PC-9 (cell line): ENCODE results near the gene TTC32. TPM values are rescaled to one million over a fixed set of nuclear protein-coding genes. Genes with fewer than 3 reads are reported as not detected.

Source experiments
- BruUV-seq: library from RNA; stranded (reverse); fragments of 400-500 nt; replicated peaks from 2 replicates; lab custom pipeline; 2021; lab: Mats Ljungman, UMichigan
- CTCF ChIA-PET: fragments of 300-600 bp; sonication (Branson Sonifier 250); formaldehyde crosslinking; loops from one replicate; lab custom pipeline; 2022; ENCODE audit warnings: antibody characterized with exemption; lab: Charles Lee
- POLR2A ChIA-PET: fragments of 300-600 bp; sonication (Branson Sonifier 250); formaldehyde crosslinking; loops from one replicate; lab custom pipeline; 2022; ENCODE audit warnings: antibody characterized with exemption; ENCODE audit not compliant: unreplicated experiment; lab: Charles Lee
- DNase-seq, 2 experiments: peaks; one replicate each; pipeline versions ENCODE4 v3.0.0 to v3.0.0-alpha.2; 2015 to 2022; ENCODE audit warnings: mixed read lengths in 1 of 2
- H2AFZ ChIP-seq: fragments of 200-600 bp; sonication (generic); 2 replicates; pipeline ENCODE4 v1.8.1; 2017; ENCODE audit warnings: antibody characterized with exemption
- H3F3A ChIP-seq: fragments of 200-600 bp; sonication (generic); 2 replicates; pipeline ENCODE4 v1.8.1; 2017; ENCODE audit warnings: antibody characterized with exemption, mild to moderate bottlenecking, low read depth; ENCODE audit not compliant: insufficient read depth
- H3K27ac ChIP-seq: fragments of 200-600 bp; sonication (generic); 2 replicates; pipeline ENCODE4 v1.6.1; 2016; ENCODE audit warnings: mixed run types
- H3K27me3 ChIP-seq: fragments of 200-600 bp; sonication (generic); 2 replicates; pipeline ENCODE4 v1.6.1; 2016; ENCODE audit warnings: low read depth, mixed run types; ENCODE audit not compliant: insufficient read depth
- H3K36me3 ChIP-seq: fragments of 200-600 bp; sonication (generic); 2 replicates; pipeline ENCODE4 v1.6.1; 2016; ENCODE audit warnings: low read depth, mixed run types
- H3K4me1 ChIP-seq: fragments of 200-600 bp; sonication (generic); replicated peaks from 2 replicates; pipeline ENCODE4 v1.6.1; 2016; ENCODE audit warnings: mixed run types; ENCODE audit not compliant: insufficient read depth
- H3K4me2 ChIP-seq: fragments of 200-600 bp; sonication (generic); 2 replicates; pipeline ENCODE4 v1.6.1; 2017; ENCODE audit warnings: mixed run types
- H3K4me3 ChIP-seq: fragments of 200-600 bp; sonication (generic); 2 replicates; pipeline ENCODE4 v1.6.1; 2016; ENCODE audit warnings: mixed run types
- H3K79me2 ChIP-seq: fragments of 200-600 bp; sonication (generic); 2 replicates; pipeline ENCODE4 v1.6.1; 2017; ENCODE audit warnings: low read depth, mixed run types
- H3K9me2 ChIP-seq: fragments of 200-600 bp; sonication (generic); 2 replicates; pipeline ENCODE4 v1.8.1; 2017; ENCODE audit warnings: mild to moderate bottlenecking; ENCODE audit not compliant: insufficient read depth
- H3K9me3 ChIP-seq: fragments of 200-600 bp; sonication (generic); 2 replicates; pipeline ENCODE4 v1.8.1; 2016; ENCODE audit warnings: low read depth; ENCODE audit not compliant: insufficient read depth
- H4K20me1 ChIP-seq: fragments of 200-600 bp; sonication (generic); 2 replicates; pipeline ENCODE4 v1.8.1; 2017; ENCODE audit not compliant: insufficient read depth
- EZH2 ChIP-seq: fragments of 200-600 bp; sonication (generic); IDR thresholded peaks from 2 replicates; pipeline ENCODE4 v1.8.0; 2017; ENCODE audit warnings: antibody characterized with exemption, low read depth
- intact Hi-C: fragments of 100-400 bp; cut with micrococcal nuclease; formaldehyde crosslinking; loops from one replicate; pipeline ENCODE4 v1.10.0; 2022; ENCODE audit not compliant: unreplicated experiment
- total RNA-seq: library from RNA; stranded (reverse); gene quantifications from 2 replicates; pipeline ENCODE4 v1.2.3, GENCODE V29; 2021
- TF ChIP-seq, protein P1 (sequence below): fragments of 200-600 bp; sonication (generic); conservative IDR thresholded peaks from 2 replicates; pipeline ENCODE4 v1.6.1; 2017; ENCODE audit warnings: mixed run types, antibody characterized with exemption, mild to moderate bottlenecking, moderate library complexity

Gene TTC32
- total RNA-seq, 1 experiment from 2014 or later: 36.2 TPM

DNA sequence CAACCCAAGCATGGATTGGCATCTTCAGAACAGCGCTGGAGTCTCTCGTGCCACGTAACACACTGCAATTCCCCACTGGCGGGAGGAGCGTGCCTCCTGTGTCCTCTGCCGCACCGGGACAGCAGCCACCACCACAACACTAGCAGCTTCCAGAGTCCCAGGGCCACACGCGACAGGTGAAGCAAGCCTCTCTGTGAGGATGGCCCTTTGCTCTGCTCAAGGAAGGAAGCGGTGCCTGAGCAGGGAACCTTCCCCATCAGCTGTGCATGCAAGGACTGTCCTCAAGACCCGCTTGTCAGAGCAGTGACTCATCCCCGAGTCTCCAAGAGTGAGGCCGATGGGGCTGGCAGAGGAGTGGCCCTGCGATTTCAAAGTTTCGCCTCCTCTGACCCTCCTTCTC, 44.0 kb downstream of the TTC32 start:
- H3K36me3 ChIP-seq: no peaks in the 10 kb centered on the region
- intact Hi-C loops: loop anchor here (10.0 kb wide), 1 partner anchor 323 kb away; no protein-coding TSS in a partner anchor
- H3K27me3 ChIP-seq: no peaks in the 10 kb centered on the region
- H3K9me2 ChIP-seq: no peaks in the 10 kb centered on the region
- DNase-seq: no peak
- no peaks in the 10 kb centered on the region for H3K9me3 ChIP-seq
- no peak overlapping the region for H3K27ac ChIP-seq
- H3K4me3 ChIP-seq: no peak overlapping the region
- H3K79me2 ChIP-seq: no peaks in the 10 kb centered on the region
- TF ChIP-seq, protein P1, sequence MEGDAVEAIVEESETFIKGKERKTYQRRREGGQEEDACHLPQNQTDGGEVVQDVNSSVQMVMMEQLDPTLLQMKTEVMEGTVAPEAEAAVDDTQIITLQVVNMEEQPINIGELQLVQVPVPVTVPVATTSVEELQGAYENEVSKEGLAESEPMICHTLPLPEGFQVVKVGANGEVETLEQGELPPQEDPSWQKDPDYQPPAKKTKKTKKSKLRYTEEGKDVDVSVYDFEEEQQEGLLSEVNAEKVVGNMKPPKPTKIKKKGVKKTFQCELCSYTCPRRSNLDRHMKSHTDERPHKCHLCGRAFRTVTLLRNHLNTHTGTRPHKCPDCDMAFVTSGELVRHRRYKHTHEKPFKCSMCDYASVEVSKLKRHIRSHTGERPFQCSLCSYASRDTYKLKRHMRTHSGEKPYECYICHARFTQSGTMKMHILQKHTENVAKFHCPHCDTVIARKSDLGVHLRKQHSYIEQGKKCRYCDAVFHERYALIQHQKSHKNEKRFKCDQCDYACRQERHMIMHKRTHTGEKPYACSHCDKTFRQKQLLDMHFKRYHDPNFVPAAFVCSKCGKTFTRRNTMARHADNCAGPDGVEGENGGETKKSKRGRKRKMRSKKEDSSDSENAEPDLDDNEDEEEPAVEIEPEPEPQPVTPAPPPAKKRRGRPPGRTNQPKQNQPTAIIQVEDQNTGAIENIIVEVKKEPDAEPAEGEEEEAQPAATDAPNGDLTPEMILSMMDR: no peak
- ChIA-PET POLR2A (no interaction called here), CTCF (no interaction called here)
- H3K4me1 ChIP-seq: peaks cover 14% of the 10 kb centered on the region
- BruUV-seq: no TSS peak
- H3F3A ChIP-seq: no peaks in the 10 kb centered on the region
- no peaks in the 10 kb centered on the region for H4K20me1 ChIP-seq
- H2AFZ ChIP-seq: no peak overlapping the region
- H3K4me2 ChIP-seq: no peak overlapping the region

GRCh38 chr2:19857100-19857499, 44.7 kb downstream of the TTC32 start:
- no peak overlapping the region for H2AFZ ChIP-seq
- no peaks in the 10 kb centered on the region for H3K36me3 ChIP-seq
- intact Hi-C loops: loop anchor here (10.0 kb wide), 1 partner anchor 322 kb away; no protein-coding TSS in a partner anchor
- ChIA-PET POLR2A (no interaction called here), CTCF (no interaction called here)
- no peak overlapping the region for H3K4me2 ChIP-seq
- no peaks in the 10 kb centered on the region for H3K9me2 ChIP-seq
- H3K4me1 ChIP-seq: peaks cover 10% of the 10 kb centered on the region
- H3F3A ChIP-seq: no peaks in the 10 kb centered on the region
- H3K27me3 ChIP-seq: no peaks in the 10 kb centered on the region
- no peak overlapping the region for H3K4me3 ChIP-seq
- no peaks in the 10 kb centered on the region for H3K79me2 ChIP-seq
- no peaks in the 10 kb centered on the region for H3K9me3 ChIP-seq
- no peak for DNase-seq
- TF ChIP-seq, protein P1: no peak
- no peak for TF ChIP-seq EZH2
- H3K27ac ChIP-seq: no peak overlapping the region
- BruUV-seq: no TSS peak
- H4K20me1 ChIP-seq: no peaks in the 10 kb centered on the region

DNA sequence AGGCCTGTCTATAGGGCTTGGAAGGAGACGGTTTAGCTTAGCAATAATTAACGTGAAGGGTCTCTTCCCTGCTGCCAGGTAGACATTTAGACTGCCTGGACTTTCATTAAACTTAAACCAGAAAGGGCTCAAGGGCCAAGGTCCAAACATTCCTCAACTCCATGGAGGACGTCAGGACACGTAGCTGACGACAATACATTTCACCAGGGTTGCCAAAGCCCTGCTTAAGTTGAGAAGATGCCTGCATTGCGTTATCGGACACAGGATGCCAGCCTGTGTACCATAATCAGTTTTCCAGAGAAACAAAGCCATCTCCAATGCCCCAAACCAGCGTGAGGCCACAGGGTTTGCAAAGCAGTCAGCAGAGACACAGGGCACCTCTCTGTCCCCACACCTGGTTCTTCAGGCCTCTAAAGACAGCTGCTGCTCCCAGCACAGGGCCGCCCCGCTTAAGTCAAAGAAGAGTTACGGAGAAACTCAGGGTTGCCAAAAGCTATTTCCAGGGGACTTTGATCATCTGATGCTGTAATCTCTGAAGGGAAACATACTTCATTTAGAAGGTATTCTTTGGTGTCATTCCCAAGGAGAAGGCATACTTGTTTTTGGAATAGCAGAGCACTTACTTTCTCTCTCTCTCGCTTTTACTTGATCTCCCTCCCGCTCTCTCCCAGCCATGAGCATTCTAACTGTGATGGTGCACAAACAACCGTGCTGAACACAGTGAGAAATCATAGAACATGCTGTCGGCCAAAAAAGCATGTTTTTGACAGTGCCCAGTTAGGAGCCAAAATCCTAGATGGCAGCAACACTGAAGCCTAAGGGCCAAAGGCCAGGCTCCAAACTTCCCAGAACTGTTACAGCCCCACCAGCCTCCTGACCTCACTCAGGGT, 46.0 kb downstream of the TTC32 start:
- H3K4me3 ChIP-seq: no peak overlapping the region
- no peak overlapping the region for H3K27ac ChIP-seq
- POLR2A ChIA-PET: interaction anchor here (0.6 kb wide), 1 partner anchor 1040 kb away, joined by 10 read pairs; no protein-coding TSS in a partner anchor
- TF ChIP-seq, protein P1: no peak
- TF ChIP-seq EZH2: no peak
- no peaks in the 10 kb centered on the region for H3F3A ChIP-seq
- BruUV-seq: no TSS peak
- no peaks in the 10 kb centered on the region for H3K79me2 ChIP-seq
- H3K9me2 ChIP-seq: no peaks in the 10 kb centered on the region
- 0 out of 2 replicates have a peak overlapping the region, but pooled peaks have one; percentile 15 for H2AFZ ChIP-seq
- DNase-seq: no peak
- H4K20me1 ChIP-seq: no peaks in the 10 kb centered on the region
- no peak overlapping the region for H3K4me2 ChIP-seq
- intact Hi-C loops: loop anchor here (10.0 kb wide), 1 partner anchor 321 kb away; no protein-coding TSS in a partner anchor
- H3K27me3 ChIP-seq: no peaks in the 10 kb centered on the region
- CTCF ChIA-PET: no interaction called here
- no peaks in the 10 kb centered on the region for H3K4me1 ChIP-seq
- no peaks in the 10 kb centered on the region for H3K36me3 ChIP-seq
- H3K9me3 ChIP-seq: no peaks in the 10 kb centered on the region
